Nephron progenitor cell (in vitro differentiated cells): ENCODE measurements around the gene SLC17A7.

Experiments used
- DNase-seq: peaks from one replicate; pipeline ENCODE4 v3.0.0; 2021
- H3K27ac Mint-ChIP-seq: 2 replicates; pipeline ENCODE4 v1.8.0; 2021; ENCODE audit warnings: mild to moderate bottlenecking, moderate library complexity, mixed read lengths
- H3K27me3 Mint-ChIP-seq: 2 replicates; pipeline ENCODE4 v1.8.0; 2021; ENCODE audit warnings: mild to moderate bottlenecking, low read depth, mixed read lengths; ENCODE audit not compliant: poor library complexity
- H3K36me3 Mint-ChIP-seq: 2 replicates; pipeline ENCODE4 v1.8.0; 2021; ENCODE audit warnings: low read depth, mixed read lengths
- H3K4me1 Mint-ChIP-seq: 2 replicates; pipeline ENCODE4 v1.8.0; 2021; ENCODE audit warnings: mixed read lengths
- H3K4me3 Mint-ChIP-seq: 2 replicates; pipeline ENCODE4 v1.8.0; 2021; ENCODE audit warnings: mild to moderate bottlenecking, moderate library complexity, mixed read lengths
- H3K9me3 Mint-ChIP-seq: 2 replicates; pipeline ENCODE4 v1.8.0; 2021; ENCODE audit warnings: mild to moderate bottlenecking, moderate library complexity, mixed read lengths
- CTCF ChIP-seq: fragments of 200-600 bp; sonication (generic); IDR thresholded peaks from 2 replicates; pipeline ENCODE4 v1.5.0; 2021; ENCODE audit warnings: antibody characterized with exemption

Gene SLC17A7

GRCh38 chr19:49423985-49424303 lies 17.4 kb downstream of the SLC17A7 start:
- Mint-ChIP-seq H3K4me1 (peaks cover 83% of the 10 kb centered on the region), H3K36me3 (no peaks in the 10 kb centered on the region), H3K27me3 (peaks cover 99% of the 10 kb centered on the region), H3K27ac (no peak overlapping the region), H3K4me3 (peak overlapping the region; percentile 62), H3K9me3 (no peaks in the 10 kb centered on the region)
- DNase-seq, result no peak
- no peak for TF ChIP-seq CTCF

GRCh38 chr19:49423071-49423984 lies 18.0 kb downstream of the SLC17A7 start, which contains the start of gene PTH2:
Gene PTH2, minus strand, starts transcription at chr19:49423441. Its CDS starts 102 bp downstream, at chr19:49423339.
- no peak for TF ChIP-seq CTCF
- Mint-ChIP-seq H3K4me1 (peaks cover 77% of the 10 kb centered on the region), H3K4me3 (peak within 1 kb of the TSS; percentile 76), H3K27me3 (peaks cover 98% of the 10 kb centered on the region), H3K27ac (no peak within 1 kb of the TSS), H3K9me3 (no peaks in the 10 kb centered on the region), H3K36me3 (no peaks in the 10 kb centered on the region)
- DNase-seq, result no peak

GRCh38 chr19:49422407-49423070 lies 18.8 kb downstream of the SLC17A7 start:
- H3K4me1 Mint-ChIP-seq, result peaks cover 72% of the 10 kb centered on the region
- no peaks in the 10 kb centered on the region for H3K9me3 Mint-ChIP-seq
- peak overlapping the region; percentile 76 for H3K4me3 Mint-ChIP-seq
- DNase-seq, result peak; percentile 84
- peaks cover 96% of the 10 kb centered on the region for H3K27me3 Mint-ChIP-seq
- H3K36me3 Mint-ChIP-seq, result no peaks in the 10 kb centered on the region
- peak; percentile 60 for TF ChIP-seq CTCF
- no peak overlapping the region for H3K27ac Mint-ChIP-seq

GRCh38 chr19:49421878-49422202 lies 19.5 kb downstream of the SLC17A7 start:
- Mint-ChIP-seq H3K4me3 (peak overlapping the region; percentile 72), H3K9me3 (no peaks in the 10 kb centered on the region), H3K36me3 (no peaks in the 10 kb centered on the region), H3K27me3 (peaks cover 93% of the 10 kb centered on the region), H3K4me1 (peaks cover 73% of the 10 kb centered on the region), H3K27ac (no peak overlapping the region)
- no peak for TF ChIP-seq CTCF
- DNase-seq, result no peak

- Mint-ChIP-seq H3K4me1 (peaks cover 71% of the 10 kb centered on the region), H3K27ac (no peak overlapping the region), H3K9me3 (no peaks in the 10 kb centered on the region), H3K36me3 (no peaks in the 10 kb centered on the region), H3K27me3 (peaks cover 87% of the 10 kb centered on the region), H3K4me3 (peak overlapping the region; percentile 72)
- TF ChIP-seq CTCF, result no peak
- peak; percentile 93 for DNase-seq
These were observed 20.1 kb downstream of the SLC17A7 start for GRCh38 chr19:49421039-49421877.
